Measurements from ENCODE around the gene POLR1A.

Gene POLR1A

GRCh38 chr2:86019121-86019520, 86.6 kb downstream of the POLR1A start:
- no peak for DNase-seq

GRCh38 chr2:86017901-86018896, 87.5 kb downstream of the POLR1A start:
- no peak for DNase-seq

- DNase-seq = no peak
Observed at GRCh38 chr2:86016581-86016980, 89.1 kb downstream of the POLR1A start.

GRCh38 chr2:86015699-86016098, 90.0 kb downstream of the POLR1A start:
- DNase-seq = no peak

GRCh38 chr2:86015006-86015405, 90.7 kb downstream of the POLR1A start:
- DNase-seq = no peak

GRCh38 chr2:86014493-86014892, 91.2 kb downstream of the POLR1A start:
- no peak for DNase-seq

- DNase-seq = no peak
Observed at GRCh38 chr2:86012007-86012712, 93.5 kb downstream of the POLR1A start.

GRCh38 chr2:86011449-86011941, 94.2 kb downstream of the POLR1A start:
- DNase-seq = no peak

GRCh38 chr2:86010083-86010482, 95.6 kb downstream of the POLR1A start:
- no peak for DNase-seq

- DNase-seq = no peak
Observed at GRCh38 chr2:86006524-86006923, 99.2 kb downstream of the POLR1A start.

- no peak for DNase-seq
Observed at GRCh38 chr2:86003967-86004366, 101.7 kb downstream of the POLR1A start.

GRCh38 chr2:86003104-86003503, 102.6 kb downstream of the POLR1A start:
- DNase-seq = no peak

- DNase-seq = no peak
Observed at GRCh38 chr2:86002375-86002774, 103.3 kb downstream of the POLR1A start.

- DNase-seq = no peak
Observed at GRCh38 chr2:86001326-86001725, 104.4 kb downstream of the POLR1A start.

GRCh38 chr2:86000938-86001312, 104.8 kb downstream of the POLR1A start:
- DNase-seq = no peak

GRCh38 chr2:86000131-86000937, 105.4 kb downstream of the POLR1A start:
- DNase-seq = no peak

GRCh38 chr2:85999061-85999831, 106.4 kb downstream of the POLR1A start:
- DNase-seq = peak; percentile 45 to 78

- DNase-seq = peak in 1 of 2 donors; percentile 58
Observed at GRCh38 chr2:85998071-85998991, 107.4 kb downstream of the POLR1A start.

- DNase-seq = no peak
Observed at GRCh38 chr2:85997017-85997970, 108.4 kb downstream of the POLR1A start.

- DNase-seq = no peak
Observed at GRCh38 chr2:85996591-85996990, 109.1 kb downstream of the POLR1A start.

All from CD4-positive, alpha-beta T cell treated with Interleukin-1 beta for 1 hour (primary cell).